SK-N-SH treated with all-trans-retinoic acid at 6 μM for 48 hours (cell line): ENCODE measurements around the gene PIK3C2B.

Experiments used
- ATAC-seq: fragments of 200-7000 bp; cut with Tn5 transposase; 3 replicates; pipeline ENCODE4 v1.9.1; 2020; ENCODE audit warnings: mild to moderate bottlenecking, moderate library complexity
- BACH2 ChIP-seq: fragments of 250-450 bp; sonication (Bioruptor Pico); IDR thresholded peaks from 2 replicates; pipeline ENCODE4 v1.9.0; 2021; ENCODE audit warnings: mild to moderate bottlenecking, borderline replicate concordance
- CSDC2 ChIP-seq: fragments of 250-450 bp; sonication (Bioruptor Pico); IDR thresholded peaks from 2 replicates; pipeline ENCODE4 v1.5.0; 2020; ENCODE audit warnings: mild to moderate bottlenecking, moderate library complexity
- ESRRG ChIP-seq: fragments of 250-450 bp; sonication (Bioruptor Pico); IDR thresholded peaks from 2 replicates; pipeline ENCODE4 v1.6.1; 2021; ENCODE audit warnings: mild to moderate bottlenecking
- GLIS3 ChIP-seq: fragments of 250-450 bp; sonication (Bioruptor Pico); IDR thresholded peaks from 2 replicates; pipeline ENCODE4 v1.5.0; 2020; ENCODE audit warnings: mild to moderate bottlenecking, moderate library complexity
- ISL1 ChIP-seq: fragments of 250-450 bp; sonication (Bioruptor Pico); IDR thresholded peaks from 2 replicates; pipeline ENCODE4 v2.1.2; 2022; ENCODE audit warnings: mild to moderate bottlenecking, moderate library complexity
- OSR1 ChIP-seq: fragments of 250-450 bp; sonication (Bioruptor Pico); IDR thresholded peaks from 2 replicates; pipeline ENCODE4 v1.8.0; 2022; ENCODE audit warnings: moderate library complexity, mild to moderate bottlenecking, inconsistent platforms
- PPARA ChIP-seq: fragments of 250-450 bp; sonication (Bioruptor Pico); IDR thresholded peaks from 2 replicates; pipeline ENCODE4 v1.5.0; 2020; ENCODE audit warnings: mild to moderate bottlenecking, borderline replicate concordance
- RARB ChIP-seq: fragments of 250-450 bp; sonication (Bioruptor Pico); IDR thresholded peaks from 2 replicates; pipeline ENCODE4 v1.8.0; 2021; ENCODE audit warnings: mild to moderate bottlenecking, moderate library complexity
- SNAI2 ChIP-seq: fragments of 250-450 bp; sonication (Bioruptor Pico); IDR thresholded peaks from 2 replicates; pipeline ENCODE4 v1.5.0; 2020; ENCODE audit warnings: mild to moderate bottlenecking, moderate library complexity
- TCF4 ChIP-seq: fragments of 250-450 bp; sonication (Bioruptor Pico); IDR thresholded peaks from 2 replicates; pipeline ENCODE4 v1.8.0; 2021; ENCODE audit warnings: mild to moderate bottlenecking, moderate library complexity, borderline replicate concordance
- TOX ChIP-seq: fragments of 250-450 bp; sonication (Bioruptor Pico); IDR thresholded peaks from 2 replicates; pipeline ENCODE4 v1.8.0; 2021; ENCODE audit warnings: mild to moderate bottlenecking, moderate library complexity, borderline replicate concordance
- ZC3H10 ChIP-seq: fragments of 250-450 bp; sonication (Bioruptor Pico); IDR thresholded peaks from 2 replicates; pipeline ENCODE4 v1.5.1; 2021; ENCODE audit warnings: mild to moderate bottlenecking, moderate library complexity
- ZFP3 ChIP-seq: fragments of 250-450 bp; sonication (Bioruptor Pico); IDR thresholded peaks from 2 replicates; pipeline ENCODE4 v1.5.0; 2020; ENCODE audit warnings: mild to moderate bottlenecking, moderate library complexity
- ZFP30 ChIP-seq: fragments of 450-650 bp; formaldehyde crosslinking; IDR thresholded peaks from 2 replicates; pipeline ENCODE4 v1.5.0; 2022; ENCODE audit warnings: mild to moderate bottlenecking, moderate library complexity
- ZNF565 ChIP-seq: fragments of 450-650 bp; formaldehyde crosslinking; conservative IDR thresholded peaks from 2 replicates; pipeline ENCODE4 v1.5.0; 2020; ENCODE audit warnings: low read depth, mild to moderate bottlenecking, moderate library complexity
- ZNF70 ChIP-seq: fragments of 450-650 bp; formaldehyde crosslinking; IDR thresholded peaks from 2 replicates; pipeline ENCODE4 v1.5.0; 2020; ENCODE audit warnings: mild to moderate bottlenecking, moderate library complexity
- ZNF8 ChIP-seq: fragments of 450-650 bp; formaldehyde crosslinking; IDR thresholded peaks from 2 replicates; pipeline ENCODE4 v1.5.0; 2020; ENCODE audit warnings: mild to moderate bottlenecking, moderate library complexity
- TF ChIP-seq, protein P1 (sequence below): fragments of 250-450 bp; sonication (Bioruptor Pico); IDR thresholded peaks from 2 replicates; pipeline ENCODE4 v1.5.0; 2020; ENCODE audit warnings: mild to moderate bottlenecking, moderate library complexity
- TF ChIP-seq, protein P2 (sequence below): fragments of 250-450 bp; sonication (Bioruptor Pico); IDR thresholded peaks from 2 replicates; pipeline ENCODE4 v1.8.0; 2021; ENCODE audit warnings: low read depth, mild to moderate bottlenecking, moderate library complexity, borderline replicate concordance
- TF ChIP-seq, protein P3 (sequence below): fragments of 250-450 bp; sonication (Bioruptor Pico); IDR thresholded peaks from 2 replicates; pipeline ENCODE4 v1.5.1; 2020; ENCODE audit warnings: low read depth, mild to moderate bottlenecking, moderate library complexity
- TF ChIP-seq, protein P4 (sequence below): fragments of 250-450 bp; sonication (Bioruptor Pico); IDR thresholded peaks from 2 replicates; pipeline ENCODE4 v1.8.0; 2020; ENCODE audit warnings: mild to moderate bottlenecking, moderate library complexity, borderline replicate concordance

Gene PIK3C2B

DNA sequence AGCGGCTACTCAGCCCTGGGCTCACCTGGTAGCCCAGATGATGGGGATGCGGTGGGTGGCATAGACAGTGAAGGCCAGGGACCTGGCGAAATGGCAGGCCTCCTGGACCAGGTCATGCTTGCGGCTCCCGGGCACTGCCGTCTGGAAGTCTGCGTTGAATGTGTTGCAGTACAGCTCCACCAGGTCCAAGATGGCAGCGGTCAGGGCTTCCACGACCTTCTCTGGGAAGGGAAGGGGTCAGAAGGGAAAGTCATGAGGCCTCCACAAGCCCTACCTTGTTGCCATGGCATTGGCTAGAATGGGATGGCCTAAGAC, 38.8 kb downstream of the PIK3C2B start:
- no peak for ATAC-seq
- no peak for TF ChIP-seq TOX (CRISPR knock-in tag)
- TF ChIP-seq SNAI2 (CRISPR knock-in tag) = no peak
- TF ChIP-seq CSDC2 = no peak
- TF ChIP-seq, protein P1, sequence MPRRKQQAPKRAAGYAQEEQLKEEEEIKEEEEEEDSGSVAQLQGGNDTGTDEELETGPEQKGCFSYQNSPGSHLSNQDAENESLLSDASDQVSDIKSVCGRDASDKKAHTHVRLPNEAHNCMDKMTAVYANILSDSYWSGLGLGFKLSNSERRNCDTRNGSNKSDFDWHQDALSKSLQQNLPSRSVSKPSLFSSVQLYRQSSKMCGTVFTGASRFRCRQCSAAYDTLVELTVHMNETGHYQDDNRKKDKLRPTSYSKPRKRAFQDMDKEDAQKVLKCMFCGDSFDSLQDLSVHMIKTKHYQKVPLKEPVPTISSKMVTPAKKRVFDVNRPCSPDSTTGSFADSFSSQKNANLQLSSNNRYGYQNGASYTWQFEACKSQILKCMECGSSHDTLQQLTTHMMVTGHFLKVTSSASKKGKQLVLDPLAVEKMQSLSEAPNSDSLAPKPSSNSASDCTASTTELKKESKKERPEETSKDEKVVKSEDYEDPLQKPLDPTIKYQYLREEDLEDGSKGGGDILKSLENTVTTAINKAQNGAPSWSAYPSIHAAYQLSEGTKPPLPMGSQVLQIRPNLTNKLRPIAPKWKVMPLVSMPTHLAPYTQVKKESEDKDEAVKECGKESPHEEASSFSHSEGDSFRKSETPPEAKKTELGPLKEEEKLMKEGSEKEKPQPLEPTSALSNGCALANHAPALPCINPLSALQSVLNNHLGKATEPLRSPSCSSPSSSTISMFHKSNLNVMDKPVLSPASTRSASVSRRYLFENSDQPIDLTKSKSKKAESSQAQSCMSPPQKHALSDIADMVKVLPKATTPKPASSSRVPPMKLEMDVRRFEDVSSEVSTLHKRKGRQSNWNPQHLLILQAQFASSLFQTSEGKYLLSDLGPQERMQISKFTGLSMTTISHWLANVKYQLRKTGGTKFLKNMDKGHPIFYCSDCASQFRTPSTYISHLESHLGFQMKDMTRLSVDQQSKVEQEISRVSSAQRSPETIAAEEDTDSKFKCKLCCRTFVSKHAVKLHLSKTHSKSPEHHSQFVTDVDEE (CRISPR knock-in tag) = no peak
- TF ChIP-seq TCF4 = no peak
- TF ChIP-seq RARB (CRISPR knock-in tag) = no peak
- no peak for TF ChIP-seq GLIS3 (CRISPR knock-in tag)

DNA sequence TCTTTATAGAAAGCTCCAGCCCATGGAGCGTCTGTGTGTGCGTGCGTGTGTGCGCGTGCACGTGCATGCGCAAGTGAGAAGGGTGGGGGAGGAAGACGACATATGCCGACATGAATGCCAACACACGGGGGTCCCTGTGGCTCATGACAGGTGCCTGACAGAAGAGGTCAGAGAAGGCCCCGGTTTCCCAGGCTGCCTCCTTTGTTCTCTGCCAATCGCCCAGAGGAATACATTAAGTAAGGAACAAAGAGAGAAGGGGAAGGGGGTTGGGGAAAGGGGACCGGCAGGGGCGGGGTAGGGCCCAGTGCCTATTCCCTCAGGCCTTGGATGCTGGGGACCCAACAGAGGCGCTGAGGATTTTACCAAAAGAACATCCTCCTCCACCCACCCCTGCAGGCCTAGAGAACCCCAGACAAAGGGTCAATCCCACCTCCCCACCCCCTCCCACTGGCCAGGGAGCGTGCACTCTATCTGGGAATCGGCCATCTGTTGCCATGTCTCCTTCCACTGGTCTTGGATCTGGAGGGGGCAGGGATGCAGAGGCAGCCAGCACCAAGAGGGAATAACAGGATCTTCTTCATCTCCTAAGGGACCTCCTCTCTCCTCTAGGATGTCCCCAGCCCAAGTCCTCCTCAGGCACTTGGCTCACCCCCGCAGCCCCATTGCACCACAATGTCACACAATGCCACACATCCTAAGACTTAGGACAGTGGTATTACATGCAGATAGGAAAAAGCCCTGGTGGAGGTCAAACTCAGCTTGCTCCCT, 39.4 kb downstream of the PIK3C2B start:
- TF ChIP-seq ZNF8 (CRISPR knock-in tag) (no peak), ZFP3 (CRISPR knock-in tag) (no peak), GLIS3 (CRISPR knock-in tag) (no peak), SNAI2 (CRISPR knock-in tag) (no peak), ZC3H10 (CRISPR knock-in tag) (no peak), ESRRG (CRISPR knock-in tag) (no peak), OSR1 (no peak), ZFP30 (CRISPR knock-in tag) (no peak), ZNF70 (CRISPR knock-in tag) (no peak)
- TF ChIP-seq, protein P2, sequence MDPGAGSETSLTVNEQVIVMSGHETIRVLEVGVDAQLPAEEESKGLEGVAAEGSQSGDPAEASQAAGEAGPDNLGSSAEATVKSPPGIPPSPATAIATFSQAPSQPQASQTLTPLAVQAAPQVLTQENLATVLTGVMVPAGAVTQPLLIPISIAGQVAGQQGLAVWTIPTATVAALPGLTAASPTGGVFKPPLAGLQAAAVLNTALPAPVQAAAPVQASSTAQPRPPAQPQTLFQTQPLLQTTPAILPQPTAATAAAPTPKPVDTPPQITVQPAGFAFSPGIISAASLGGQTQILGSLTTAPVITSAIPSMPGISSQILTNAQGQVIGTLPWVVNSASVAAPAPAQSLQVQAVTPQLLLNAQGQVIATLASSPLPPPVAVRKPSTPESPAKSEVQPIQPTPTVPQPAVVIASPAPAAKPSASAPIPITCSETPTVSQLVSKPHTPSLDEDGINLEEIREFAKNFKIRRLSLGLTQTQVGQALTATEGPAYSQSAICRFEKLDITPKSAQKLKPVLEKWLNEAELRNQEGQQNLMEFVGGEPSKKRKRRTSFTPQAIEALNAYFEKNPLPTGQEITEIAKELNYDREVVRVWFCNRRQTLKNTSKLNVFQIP (CRISPR knock-in tag) = no peak
- TF ChIP-seq, protein P1 (CRISPR knock-in tag) = no peak
- TF ChIP-seq, protein P3, sequence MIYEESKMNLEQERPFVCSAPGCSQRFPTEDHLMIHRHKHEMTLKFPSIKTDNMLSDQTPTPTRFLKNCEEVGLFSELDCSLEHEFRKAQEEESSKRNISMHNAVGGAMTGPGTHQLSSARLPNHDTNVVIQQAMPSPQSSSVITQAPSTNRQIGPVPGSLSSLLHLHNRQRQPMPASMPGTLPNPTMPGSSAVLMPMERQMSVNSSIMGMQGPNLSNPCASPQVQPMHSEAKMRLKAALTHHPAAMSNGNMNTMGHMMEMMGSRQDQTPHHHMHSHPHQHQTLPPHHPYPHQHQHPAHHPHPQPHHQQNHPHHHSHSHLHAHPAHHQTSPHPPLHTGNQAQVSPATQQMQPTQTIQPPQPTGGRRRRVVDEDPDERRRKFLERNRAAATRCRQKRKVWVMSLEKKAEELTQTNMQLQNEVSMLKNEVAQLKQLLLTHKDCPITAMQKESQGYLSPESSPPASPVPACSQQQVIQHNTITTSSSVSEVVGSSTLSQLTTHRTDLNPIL (CRISPR knock-in tag) = no peak
- TF ChIP-seq, protein P4, sequence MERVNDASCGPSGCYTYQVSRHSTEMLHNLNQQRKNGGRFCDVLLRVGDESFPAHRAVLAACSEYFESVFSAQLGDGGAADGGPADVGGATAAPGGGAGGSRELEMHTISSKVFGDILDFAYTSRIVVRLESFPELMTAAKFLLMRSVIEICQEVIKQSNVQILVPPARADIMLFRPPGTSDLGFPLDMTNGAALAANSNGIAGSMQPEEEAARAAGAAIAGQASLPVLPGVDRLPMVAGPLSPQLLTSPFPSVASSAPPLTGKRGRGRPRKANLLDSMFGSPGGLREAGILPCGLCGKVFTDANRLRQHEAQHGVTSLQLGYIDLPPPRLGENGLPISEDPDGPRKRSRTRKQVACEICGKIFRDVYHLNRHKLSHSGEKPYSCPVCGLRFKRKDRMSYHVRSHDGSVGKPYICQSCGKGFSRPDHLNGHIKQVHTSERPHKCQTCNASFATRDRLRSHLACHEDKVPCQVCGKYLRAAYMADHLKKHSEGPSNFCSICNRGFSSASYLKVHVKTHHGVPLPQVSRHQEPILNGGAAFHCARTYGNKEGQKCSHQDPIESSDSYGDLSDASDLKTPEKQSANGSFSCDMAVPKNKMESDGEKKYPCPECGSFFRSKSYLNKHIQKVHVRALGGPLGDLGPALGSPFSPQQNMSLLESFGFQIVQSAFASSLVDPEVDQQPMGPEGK = no peak
- ATAC-seq = no peak

DNA sequence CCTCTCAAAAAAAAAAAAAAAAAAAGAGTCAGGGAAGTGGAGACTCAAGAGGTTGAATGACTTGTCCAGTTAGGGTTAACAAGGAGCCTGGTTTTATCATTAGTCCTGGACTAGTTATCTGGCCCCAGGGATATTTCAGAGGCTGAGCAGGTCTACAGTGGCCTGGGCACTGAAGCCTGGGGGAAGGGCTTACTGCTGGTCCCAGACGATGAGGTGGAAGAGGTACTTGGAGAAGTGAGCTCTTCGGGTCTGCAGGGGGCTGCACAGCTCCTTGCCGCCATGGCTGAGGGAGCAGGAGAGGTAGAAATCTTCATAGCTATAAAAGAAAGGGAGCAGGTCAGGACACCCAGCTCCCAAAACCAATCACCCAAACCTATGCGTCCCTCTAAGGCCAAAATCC, 40.1 kb downstream of the PIK3C2B start:
- ATAC-seq = no peak
- TF ChIP-seq, protein P2 (CRISPR knock-in tag) = no peak
- TF ChIP-seq CSDC2 = no peak
- TF ChIP-seq ZC3H10 (CRISPR knock-in tag) = no peak
- TF ChIP-seq, protein P4 = no peak
- no peak for TF ChIP-seq ZFP30 (CRISPR knock-in tag)
- no peak for TF ChIP-seq GLIS3 (CRISPR knock-in tag)
- TF ChIP-seq PPARA (CRISPR knock-in tag) = no peak
- TF ChIP-seq ZNF565 = no peak
- TF ChIP-seq ZFP3 (CRISPR knock-in tag) = no peak
- TF ChIP-seq ISL1 = no peak
- TF ChIP-seq BACH2 = no peak
